Middle frontal gyrus (tissue), 1 donor: ENCODE data around the gene KCNK4.

Experiments
- DNase-seq: peaks from one replicate; pipeline ENCODE4 v3.0.0-alpha.2; 2015; ENCODE audit warnings: low spot score; ENCODE audit errors: extremely low spot score

KCNK4 gene

GRCh38 chr11:64289002-64289564 is 2.0 kb upstream of the KCNK4 start:
- DNase-seq = no peak

GRCh38 chr11:64290352-64291261 is 495 bp upstream of the KCNK4 start:
- no peak for DNase-seq

- no peak for DNase-seq
Observed at GRCh38 chr11:64291752-64292459, 804 bp downstream of the KCNK4 start.

GRCh38 chr11:64292460-64293254 is 1.6 kb downstream of the KCNK4 start:
- no peak for DNase-seq

- no peak for DNase-seq
Observed at GRCh38 chr11:64294774-64295173, 3.7 kb downstream of the KCNK4 start.

- no peak for DNase-seq
Observed at GRCh38 chr11:64295760-64296159, 4.7 kb downstream of the KCNK4 start.

- DNase-seq = no peak
Observed at GRCh38 chr11:64296236-64296635, 5.1 kb downstream of the KCNK4 start.

GRCh38 chr11:64296830-64297698 is 6.0 kb downstream of the KCNK4 start:
- DNase-seq = no peak

GRCh38 chr11:64297699-64298358 is 6.7 kb downstream of the KCNK4 start:
- no peak for DNase-seq

GRCh38 chr11:64298966-64299846 is 8.1 kb downstream of the KCNK4 start:
- DNase-seq = no peak

- no peak for DNase-seq
Observed at GRCh38 chr11:64299847-64300648, 8.9 kb downstream of the KCNK4 start, which contains the start of gene CATSPERZ. Gene CATSPERZ (plus strand): TSS chr11:64300358. CDS start chr11:64300411, 53 bp downstream.

GRCh38 chr11:64303109-64304031 is 12.3 kb downstream of the KCNK4 start:
- DNase-seq = no peak

GRCh38 chr11:64304032-64304315 is 12.9 kb downstream of the KCNK4 start:
- DNase-seq = no peak

- DNase-seq = peak; percentile 78
Observed at GRCh38 chr11:64304316-64305072, 13.4 kb downstream of the KCNK4 start.

- DNase-seq = peak; percentile 97
Observed at GRCh38 chr11:64305075-64305690, 14.1 kb downstream of the KCNK4 start, which contains the start of gene ESRRA. Gene ESRRA (plus strand): TSS chr11:64305524. CDS start chr11:64307180, 1,656 bp downstream.
